GM19035 (cell line): ENCODE results near the gene KLK8.
"Not testable (repeated sequence)": the region's sequence is repeated elsewhere in the genome, so short reads cannot be mapped to it uniquely, and the experiment has no call there.

Source experiments
- ATAC-seq: cut with Tn5 transposase; IDR thresholded peaks from one replicate; pipeline ENCODE4 v1.9.1; 2021; ENCODE audit not compliant: unreplicated experiment

KLK8 gene

GRCh38 chr19:50984416-50984815 is 17.0 kb downstream of the KLK8 start:
- not testable (repeated sequence) for ATAC-seq

- no peak for ATAC-seq
Observed at GRCh38 chr19:50983625-50984292, 17.6 kb downstream of the KLK8 start, which contains the start of gene KLK7. KLK7 (minus strand) TSS chr19:50983917; CDS start chr19:50982399, 1,518 bp downstream.

GRCh38 chr19:50982186-50982585 is 19.2 kb downstream of the KLK8 start:
- ATAC-seq = no peak

- ATAC-seq = no peak
Observed at GRCh38 chr19:50981587-50982146, 19.7 kb downstream of the KLK8 start.

GRCh38 chr19:50980208-50980607 is 21.2 kb downstream of the KLK8 start:
- ATAC-seq = no peak

- no peak for ATAC-seq
Observed at GRCh38 chr19:50979758-50980157, 21.6 kb downstream of the KLK8 start.

- ATAC-seq = no peak
Observed at GRCh38 chr19:50978772-50979390, 22.5 kb downstream of the KLK8 start.

GRCh38 chr19:50977626-50978025 is 23.8 kb downstream of the KLK8 start:
- no peak for ATAC-seq

GRCh38 chr19:50975766-50976165 is 25.6 kb downstream of the KLK8 start:
- no peak for ATAC-seq

- ATAC-seq = no peak
Observed at GRCh38 chr19:50974702-50975556, 26.5 kb downstream of the KLK8 start.

- no peak for ATAC-seq
Observed at GRCh38 chr19:50972795-50973376, 28.5 kb downstream of the KLK8 start.

GRCh38 chr19:50969810-50970209 is 31.6 kb downstream of the KLK8 start:
- ATAC-seq = not testable (repeated sequence)

- no peak for ATAC-seq
Observed at GRCh38 chr19:50969413-50969760, 32.0 kb downstream of the KLK8 start, which contains the start of gene KLK6. KLK6 (minus strand) TSS chr19:50969591; CDS start chr19:50968104, 1,487 bp downstream.

GRCh38 chr19:50968716-50969412 is 32.5 kb downstream of the KLK8 start:
- ATAC-seq = no peak

GRCh38 chr19:50967929-50968715 is 33.3 kb downstream of the KLK8 start:
- ATAC-seq = no peak

GRCh38 chr19:50964266-50964665 is 37.1 kb downstream of the KLK8 start:
- ATAC-seq = no peak

- no peak for ATAC-seq
Observed at GRCh38 chr19:50963381-50963780, 38.0 kb downstream of the KLK8 start.

- ATAC-seq = no peak
Observed at GRCh38 chr19:50962245-50962644, 39.2 kb downstream of the KLK8 start.

GRCh38 chr19:50959731-50960500 is 41.5 kb downstream of the KLK8 start:
- no peak for ATAC-seq
